Large intestine (tissue), 3 donors: ENCODE results near the gene SPNS3. TPM values are rescaled to one million over a fixed set of nuclear protein-coding genes. Genes with fewer than 3 reads are reported as not detected.
A peak's percentile ranks its signal among the peaks of the same experiment; 100 is the strongest.

ENCODE experiments used
- DNase-seq, 2 donors: peaks; one replicate each; pipeline versions ENCODE4 v3.0.0 to v3.0.0-alpha.2; 2013
- H3K27ac ChIP-seq: one replicate; pipeline ENCODE4 v1.5.1; 2013; ENCODE audit warnings: low read length
- H3K27me3 ChIP-seq: 2 replicates; pipeline ENCODE4 v1.6.1; 2013; ENCODE audit warnings: low read length; ENCODE audit not compliant: control insufficient read depth, insufficient read depth
- H3K36me3 ChIP-seq: 2 replicates; pipeline ENCODE4 v1.6.1; 2013; ENCODE audit warnings: low read length; ENCODE audit not compliant: control insufficient read depth, insufficient read depth
- H3K4me1 ChIP-seq: one replicate; pipeline ENCODE4 v1.6.1; 2013; ENCODE audit warnings: low read length; ENCODE audit not compliant: control insufficient read depth, insufficient read depth
- H3K4me3 ChIP-seq: one replicate; pipeline ENCODE4 v1.5.1; 2013; ENCODE audit warnings: low read length
- H3K9me3 ChIP-seq: one replicate; pipeline ENCODE4 v1.6.1; 2013; ENCODE audit warnings: mild to moderate bottlenecking, low read depth, low read length, moderate library complexity; ENCODE audit not compliant: control insufficient read depth
- WGBS: methylation state at CpG from one replicate; pipeline ENCODE4 v1.1.5; 2013; ENCODE audit warnings: low lambda C conversion rate; ENCODE audit not compliant: insufficient coverage; 5-methylcytosine and 5-hydroxymethylcytosine counted together
- polyA plus RNA-seq: library from polyadenylated mRNA; unstranded; fragments of 120-200 nt; gene quantifications from one replicate; pipeline ENCODE4 v1.2.1, GENCODE V29; 2013

SPNS3 gene
- polyA plus RNA-seq, 1 donor: 9.2 TPM

GRCh38 chr17:4444782-4445473 lies 11.2 kb downstream of the SPNS3 start:
- H3K4me1 ChIP-seq: no peaks in the 10 kb centered on the region
- no peaks in the 10 kb centered on the region for H3K27me3 ChIP-seq
- no peaks in the 10 kb centered on the region for H3K9me3 ChIP-seq
- no peak overlapping the region for H3K4me3 ChIP-seq
- no peak overlapping the region for H3K27ac ChIP-seq
- no peaks in the 10 kb centered on the region for H3K36me3 ChIP-seq
- WGBS: no CpG with 5 or more reads among the region's 18 CpGs
- no peak for DNase-seq

DNA sequence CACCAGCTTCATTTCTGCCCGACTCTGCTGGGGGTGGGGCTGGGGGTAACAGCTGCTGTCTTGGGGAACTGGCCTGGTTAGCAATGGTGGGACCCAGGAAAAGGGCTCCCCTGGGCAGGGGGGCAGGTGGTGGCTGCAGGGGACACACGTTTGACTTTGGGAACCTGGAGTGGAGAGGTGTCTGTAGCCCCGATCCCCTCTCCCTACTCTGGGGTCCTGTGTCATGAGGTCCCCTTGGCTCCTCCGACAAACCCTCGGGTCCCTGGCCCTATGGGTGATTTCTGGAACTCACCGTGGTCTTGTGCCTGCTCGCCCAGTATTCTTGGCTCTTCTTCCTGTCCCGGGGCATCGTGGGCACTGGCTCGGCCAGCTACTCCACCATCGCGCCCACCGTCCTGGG lies 12.0 kb downstream of the SPNS3 start:
- H3K27me3 ChIP-seq: no peaks in the 10 kb centered on the region
- no CpG with 5 or more reads among the region's 13 CpGs for WGBS
- H3K27ac ChIP-seq: no peak overlapping the region
- no peaks in the 10 kb centered on the region for H3K36me3 ChIP-seq
- H3K9me3 ChIP-seq: no peaks in the 10 kb centered on the region
- no peak overlapping the region for H3K4me3 ChIP-seq
- H3K4me1 ChIP-seq: no peaks in the 10 kb centered on the region
- no peak for DNase-seq

DNA sequence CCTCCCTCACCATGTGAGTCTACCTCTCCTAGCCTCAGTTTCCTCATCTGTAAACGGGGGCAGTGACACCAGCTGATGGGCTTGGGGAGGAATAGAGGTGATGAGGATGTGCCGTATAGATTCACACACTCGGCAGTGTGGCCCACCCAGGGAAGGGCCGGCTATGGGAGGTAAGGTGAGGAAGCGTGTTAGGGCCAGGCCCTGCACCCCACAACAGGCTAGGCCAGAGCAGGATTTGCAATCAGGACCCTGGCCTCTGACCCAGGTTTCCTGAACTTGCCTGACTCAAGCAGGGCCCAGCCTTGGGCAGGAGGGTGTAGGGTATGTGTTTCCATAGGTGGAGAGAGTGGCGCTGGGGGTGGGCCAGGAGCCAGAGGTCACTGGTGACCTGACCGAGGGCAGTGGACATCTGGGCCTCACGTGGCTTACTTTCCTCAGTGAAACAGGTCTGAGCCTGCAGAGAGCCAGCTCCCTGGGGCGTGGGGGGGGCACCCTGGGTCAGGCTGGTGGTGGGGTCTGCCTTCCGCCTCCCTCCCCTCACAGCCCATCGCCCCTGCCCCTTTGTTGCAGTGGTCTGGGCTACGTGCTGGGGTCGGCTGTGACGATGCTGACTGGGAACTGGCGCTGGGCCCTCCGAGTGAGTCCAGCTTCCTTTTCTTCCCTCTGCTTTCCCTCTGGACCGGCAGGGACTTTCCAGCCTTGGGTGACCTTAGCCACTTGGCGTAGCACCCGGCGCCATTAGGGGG lies 12.8 kb downstream of the SPNS3 start:
- Histone ChIP-seq H3K27me3 (no peaks in the 10 kb centered on the region), H3K27ac (no peak overlapping the region), H3K4me3 (no peak overlapping the region), H3K9me3 (no peaks in the 10 kb centered on the region), H3K4me1 (no peaks in the 10 kb centered on the region), H3K36me3 (no peaks in the 10 kb centered on the region)
- WGBS: no CpG with 5 or more reads among the region's 20 CpGs
- no peak for DNase-seq

- DNase-seq: no peak
- Histone ChIP-seq H3K36me3 (no peaks in the 10 kb centered on the region), H3K27me3 (no peaks in the 10 kb centered on the region), H3K4me3 (no peak overlapping the region), H3K9me3 (no peaks in the 10 kb centered on the region), H3K4me1 (peaks cover under 1% of the 10 kb centered on the region), H3K27ac (no peak overlapping the region)
- no CpG with 5 or more reads among the region's 11 CpGs for WGBS
These were observed 14.6 kb downstream of the SPNS3 start for GRCh38 chr17:4448197-4448980.

DNA sequence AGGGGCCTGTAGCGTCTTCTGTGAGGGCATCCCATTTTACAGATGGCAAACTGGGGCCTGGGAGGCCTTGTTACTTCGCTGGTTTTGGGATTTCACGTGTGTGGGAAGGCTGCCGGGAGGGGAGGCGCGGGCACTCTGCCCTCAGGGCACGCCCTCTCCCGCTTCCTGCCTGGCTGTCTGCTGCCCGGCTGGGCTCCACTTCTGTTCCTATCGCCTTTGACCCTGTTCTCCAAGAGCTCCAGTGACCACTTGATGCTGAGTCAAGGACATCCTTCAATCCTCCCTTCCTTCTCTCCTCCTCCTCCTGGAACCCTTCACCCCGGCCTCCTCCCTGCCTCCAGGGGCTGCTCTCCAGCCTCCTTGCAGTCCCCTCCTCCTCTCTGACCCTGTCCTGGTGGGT lies 16.0 kb downstream of the SPNS3 start:
- DNase-seq: no peak
- H3K27me3 ChIP-seq: no peaks in the 10 kb centered on the region
- no peaks in the 10 kb centered on the region for H3K36me3 ChIP-seq
- WGBS: no CpG with 5 or more reads among the region's 11 CpGs
- H3K4me3 ChIP-seq: no peak overlapping the region
- H3K9me3 ChIP-seq: no peaks in the 10 kb centered on the region
- peaks cover 9% of the 10 kb centered on the region for H3K4me1 ChIP-seq
- H3K27ac ChIP-seq: no peak overlapping the region

GRCh38 chr17:4450710-4451316 lies 17.1 kb downstream of the SPNS3 start:
- Histone ChIP-seq H3K9me3 (no peaks in the 10 kb centered on the region), H3K4me3 (no peak overlapping the region), H3K27me3 (no peaks in the 10 kb centered on the region), H3K36me3 (no peaks in the 10 kb centered on the region), H3K4me1 (peaks cover 9% of the 10 kb centered on the region), H3K27ac (no peak overlapping the region)
- WGBS: no CpG with 5 or more reads among the region's 14 CpGs
- DNase-seq: no peak

- peaks cover 9% of the 10 kb centered on the region for H3K4me1 ChIP-seq
- peak in 1 of 2 donors; percentile 86 for DNase-seq
- WGBS: no CpG with 5 or more reads among the region's 9 CpGs
- no peaks in the 10 kb centered on the region for H3K36me3 ChIP-seq
- H3K4me3 ChIP-seq: no peak overlapping the region
- peak overlapping the region; percentile 60 for H3K27ac ChIP-seq
- H3K27me3 ChIP-seq: no peaks in the 10 kb centered on the region
- H3K9me3 ChIP-seq: no peaks in the 10 kb centered on the region
These were observed 20.3 kb downstream of the SPNS3 start for GRCh38 chr17:4453812-4454591.

DNA sequence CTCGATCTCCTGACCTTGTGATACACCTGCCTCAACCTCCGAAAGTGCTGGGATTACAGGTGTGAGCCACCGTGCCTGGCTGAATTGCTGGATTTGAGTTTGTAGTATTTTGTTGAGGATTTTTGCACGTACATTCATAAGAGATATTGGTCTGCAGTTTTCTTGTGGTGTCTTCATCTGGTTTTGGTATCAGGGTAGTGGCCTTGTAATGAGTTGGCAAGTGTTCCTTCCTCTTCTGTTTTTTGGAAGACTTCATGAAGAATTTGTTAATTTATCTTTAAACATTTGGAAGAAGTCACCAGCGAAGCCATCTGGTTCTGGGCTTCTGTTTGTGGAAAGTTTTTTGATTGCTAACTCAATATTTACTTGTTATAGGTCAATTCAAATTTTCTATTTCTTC lies 26.9 kb downstream of the SPNS3 start:
- WGBS: 86% methylated on average over 2 of the region's 5 CpGs
- Histone ChIP-seq H3K4me3 (no peak overlapping the region), H3K27me3 (no peaks in the 10 kb centered on the region), H3K27ac (no peak overlapping the region), H3K9me3 (peaks cover 8% of the 10 kb centered on the region), H3K36me3 (no peaks in the 10 kb centered on the region), H3K4me1 (no peaks in the 10 kb centered on the region)
- DNase-seq: no peak

DNA sequence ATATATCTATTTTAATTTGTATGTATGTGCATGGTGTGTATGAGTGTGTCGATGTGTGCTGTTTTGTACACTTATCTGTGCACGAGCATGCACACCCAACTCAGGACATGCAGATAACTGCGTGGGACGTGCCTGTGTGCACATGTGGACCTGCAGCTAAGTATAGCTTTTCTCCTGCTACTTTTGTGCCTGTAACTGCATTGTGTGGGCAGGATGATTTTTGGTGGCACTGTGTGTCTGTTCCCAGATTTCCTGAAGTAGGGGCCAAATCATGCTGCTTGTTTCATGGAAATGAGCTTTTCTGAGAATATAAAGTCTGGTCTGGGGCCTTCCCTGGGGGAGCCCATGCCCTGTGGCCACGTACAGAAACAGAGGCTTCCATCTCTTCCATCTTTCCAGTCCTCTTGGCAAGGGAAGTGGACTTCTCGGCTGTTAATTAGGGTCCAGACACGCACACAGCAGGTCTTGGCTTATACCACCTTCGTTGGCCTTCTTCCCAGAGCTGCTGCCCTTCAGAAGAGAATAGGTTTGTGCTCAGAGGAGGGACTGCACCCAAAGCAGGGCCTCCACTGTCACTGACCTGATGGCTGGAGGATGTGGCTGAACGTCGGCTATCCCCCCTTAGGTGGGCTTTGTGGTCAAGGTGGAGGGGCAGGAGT lies 30.2 kb downstream of the SPNS3 start:
- no peak overlapping the region for H3K27ac ChIP-seq
- H3K4me1 ChIP-seq: no peaks in the 10 kb centered on the region
- no peak overlapping the region for H3K4me3 ChIP-seq
- no peak for DNase-seq
- H3K36me3 ChIP-seq: no peaks in the 10 kb centered on the region
- H3K27me3 ChIP-seq: no peaks in the 10 kb centered on the region
- H3K9me3 ChIP-seq: peaks cover 8% of the 10 kb centered on the region
- WGBS: no CpG with 5 or more reads among the region's 10 CpGs
